ENCODE data around the gene PSMD3.

PSMD3 gene

DNA sequence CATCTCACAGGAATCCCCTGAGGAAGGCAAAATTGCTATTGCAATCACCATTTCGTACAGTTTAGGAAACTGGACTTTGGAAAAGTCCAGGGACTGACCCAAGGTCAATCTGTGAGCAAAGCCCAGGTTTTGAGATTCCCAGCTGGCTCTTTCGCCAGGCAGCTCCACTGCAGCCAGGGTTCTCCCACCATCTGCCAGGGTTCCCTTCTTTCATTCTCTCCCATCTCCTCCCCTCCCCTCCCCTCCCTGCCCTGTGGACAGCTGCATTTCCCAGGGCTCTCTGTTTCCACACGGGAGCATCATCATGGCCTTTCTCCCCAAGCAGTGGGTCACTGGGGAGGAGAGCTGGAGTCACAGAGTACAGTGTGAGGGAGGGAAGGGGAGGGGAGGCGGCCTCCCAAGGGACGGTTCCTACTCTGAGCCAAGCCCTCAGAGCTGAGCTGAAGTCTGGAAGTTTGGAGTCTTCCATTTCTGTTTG, 29.7 kb upstream of the PSMD3 start:
- Histone ChIP-seq H4K20me1 (ENCODE audit: insufficient read depth) (no peaks in the 10 kb centered on the region), H3K27ac (no peak overlapping the region), H3K4me1 (ENCODE audit: low read depth, poor library complexity, severe bottlenecking) (peaks cover 28% of the 10 kb centered on the region), H2AFZ (ENCODE audit: low read depth) (no peak overlapping the region), H3K9ac (no peak overlapping the region), H3K4me3 (IDR thresholded peaks at IDR 0.05; ENCODE audit: insufficient read depth, low read depth, low read length) (no peak overlapping the region), H3K27me3 (ENCODE audit: insufficient read depth, low read depth) (no peaks in the 10 kb centered on the region), H3K4me2 (no peak overlapping the region), H3K79me2 (ENCODE audit: insufficient read depth, low read depth) (no peaks in the 10 kb centered on the region), H3K36me3 (ENCODE audit: insufficient read depth) (no peaks in the 10 kb centered on the region)
- TF ChIP-seq CTCF (conservative IDR thresholded peaks at IDR 0.05; ENCODE audit: low read depth, low read length), result no peak

DNA sequence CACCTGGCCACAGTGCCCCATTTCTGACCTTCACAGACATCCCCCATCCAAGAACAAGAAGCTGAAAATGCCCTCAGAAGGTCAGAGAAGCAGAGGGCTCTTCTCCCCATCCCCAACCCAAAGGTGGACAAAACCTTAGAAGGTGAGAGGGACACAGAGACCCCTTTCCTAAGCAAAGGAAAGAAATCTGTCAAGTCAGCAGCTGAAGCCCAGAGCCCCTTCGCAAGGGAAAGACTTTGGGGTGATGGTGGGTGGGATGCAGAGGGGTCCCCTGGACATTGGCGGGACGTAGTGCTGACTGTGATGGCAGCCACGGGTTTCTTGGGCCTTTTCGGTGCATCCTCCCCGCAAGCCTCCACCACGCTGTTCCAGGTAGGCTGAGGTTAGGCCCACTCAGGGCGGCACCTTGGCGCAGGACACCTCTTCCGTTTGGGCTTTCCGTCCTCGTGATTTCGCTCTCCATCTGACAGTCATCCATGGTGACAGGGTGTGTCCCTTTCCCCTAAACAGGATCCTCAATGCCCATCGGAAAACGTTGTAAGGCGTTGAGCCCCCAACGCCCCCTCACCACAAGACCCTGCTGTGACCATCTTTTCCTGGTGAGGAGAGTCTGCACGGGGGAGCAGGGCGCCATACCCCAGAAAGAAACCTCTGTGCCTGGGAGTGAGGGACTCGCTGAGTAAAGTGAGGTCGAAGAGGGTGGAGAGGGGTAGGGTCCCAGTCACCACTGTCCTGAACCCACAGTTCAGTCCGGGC, 28.5 kb upstream of the PSMD3 start:
- Histone ChIP-seq H2AFZ (ENCODE audit: low read depth) (peak overlapping the region; percentile 53; the same call in 1 of the 2 replicates), H3K4me3 (IDR thresholded peaks at IDR 0.05; ENCODE audit: insufficient read depth, low read depth, low read length) (no peak overlapping the region), H3K27me3 (ENCODE audit: insufficient read depth, low read depth) (no peaks in the 10 kb centered on the region), H3K4me2 (peak overlapping the region; percentile 63), H3K4me1 (ENCODE audit: low read depth, poor library complexity, severe bottlenecking) (peaks cover 30% of the 10 kb centered on the region), H3K36me3 (ENCODE audit: insufficient read depth) (no peaks in the 10 kb centered on the region), H3K27ac (no peak overlapping the region), H3K9ac (no peak overlapping the region), H4K20me1 (ENCODE audit: insufficient read depth) (no peaks in the 10 kb centered on the region), H3K79me2 (ENCODE audit: insufficient read depth, low read depth) (no peaks in the 10 kb centered on the region)
- no peak for TF ChIP-seq CTCF (conservative IDR thresholded peaks at IDR 0.05; ENCODE audit: low read depth, low read length)

- Histone ChIP-seq H3K79me2 (ENCODE audit: insufficient read depth, low read depth) (no peaks in the 10 kb centered on the region), H3K27ac (no peak overlapping the region), H3K4me2 (peak overlapping the region; percentile 65), H2AFZ (ENCODE audit: low read depth) (peak overlapping the region; percentile 53; the same call in 1 of the 2 replicates), H3K4me1 (ENCODE audit: low read depth, poor library complexity, severe bottlenecking) (peaks cover 30% of the 10 kb centered on the region), H3K4me3 (IDR thresholded peaks at IDR 0.05; ENCODE audit: insufficient read depth, low read depth, low read length) (no peak overlapping the region), H4K20me1 (ENCODE audit: insufficient read depth) (no peaks in the 10 kb centered on the region), H3K9ac (no peak overlapping the region; the same call in 1 of the 2 replicates), H3K36me3 (ENCODE audit: insufficient read depth) (no peaks in the 10 kb centered on the region), H3K27me3 (ENCODE audit: insufficient read depth, low read depth) (no peaks in the 10 kb centered on the region)
- no peak for TF ChIP-seq CTCF (conservative IDR thresholded peaks at IDR 0.05; ENCODE audit: low read depth, low read length)
Measured at GRCh38 chr17:39952680-39953470, 27.7 kb upstream of the PSMD3 start.

GRCh38 chr17:39953471-39953888, 27.1 kb upstream of the PSMD3 start:
- no peaks in the 10 kb centered on the region for H3K27me3 ChIP-seq (ENCODE audit: insufficient read depth, low read depth)
- peak overlapping the region; percentile 14; the same call in 1 of the 2 replicates for H2AFZ ChIP-seq (ENCODE audit: low read depth)
- H3K27ac ChIP-seq, result no peak overlapping the region
- TF ChIP-seq CTCF (conservative IDR thresholded peaks at IDR 0.05; ENCODE audit: low read depth, low read length), result no peak
- no peaks in the 10 kb centered on the region for H3K36me3 ChIP-seq (ENCODE audit: insufficient read depth)
- peaks cover 34% of the 10 kb centered on the region for H3K4me1 ChIP-seq (ENCODE audit: low read depth, poor library complexity, severe bottlenecking)
- H3K9ac ChIP-seq, result no peak overlapping the region; the same call in 1 of the 2 replicates
- H4K20me1 ChIP-seq (ENCODE audit: insufficient read depth), result no peaks in the 10 kb centered on the region
- H3K4me2 ChIP-seq, result peak overlapping the region; percentile 65
- H3K4me3 ChIP-seq (IDR thresholded peaks at IDR 0.05; ENCODE audit: insufficient read depth, low read depth, low read length), result no peak overlapping the region
- no peaks in the 10 kb centered on the region for H3K79me2 ChIP-seq (ENCODE audit: insufficient read depth, low read depth)
